ENCODE results near the gene GALNT9.
"Not testable (repeated sequence)": the region's sequence is repeated elsewhere in the genome, so short reads cannot be mapped to it uniquely, and the experiment has no call there.

- TF ChIP-seq POLR2A, CTCF (IDR thresholded peaks at IDR 0.05): not testable (repeated sequence)
These were observed 88.8 kb downstream of the GALNT9 start for GRCh38 chr12:132240669-132241007.

Data from right lobe of liver (tissue), 4 donors.